Measurements from ENCODE around the gene SLC37A3.
"Not testable (repeated sequence)": the region's sequence is repeated elsewhere in the genome, so short reads cannot be mapped to it uniquely, and the experiment has no call there.

SLC37A3 gene

GRCh38 chr7:140435252-140435895 lies 37.0 kb upstream of the SLC37A3 start:
- DNase-seq (ENCODE audit: low read depth) = no peak
- H3K4me3 ChIP-seq (replicated peaks; ENCODE audit: low read depth, low read length) = peak overlapping the region; percentile 17
- TF ChIP-seq CTCF (IDR thresholded peaks at IDR 0.05; ENCODE audit: low read length, missing control alignments) = no peak

GRCh38 chr7:140433396-140433795 lies 35.1 kb upstream of the SLC37A3 start:
- no peak for TF ChIP-seq CTCF (IDR thresholded peaks at IDR 0.05; ENCODE audit: low read length, missing control alignments)
- no peak for DNase-seq (ENCODE audit: low read depth)
- no peak overlapping the region for H3K4me3 ChIP-seq (replicated peaks; ENCODE audit: low read depth, low read length)

GRCh38 chr7:140426130-140426529 lies 27.8 kb upstream of the SLC37A3 start:
- no peak for TF ChIP-seq CTCF (IDR thresholded peaks at IDR 0.05; ENCODE audit: low read length, missing control alignments)
- no peak overlapping the region for H3K4me3 ChIP-seq (replicated peaks; ENCODE audit: low read depth, low read length)
- DNase-seq (ENCODE audit: low read depth) = no peak

GRCh38 chr7:140425718-140426117 lies 27.4 kb upstream of the SLC37A3 start:
- DNase-seq (ENCODE audit: low read depth) = no peak
- no peak overlapping the region for H3K4me3 ChIP-seq (replicated peaks; ENCODE audit: low read depth, low read length)
- no peak for TF ChIP-seq CTCF (IDR thresholded peaks at IDR 0.05; ENCODE audit: low read length, missing control alignments)

GRCh38 chr7:140423501-140423900 lies 25.2 kb upstream of the SLC37A3 start:
- H3K4me3 ChIP-seq (replicated peaks; ENCODE audit: low read depth, low read length) = no peak overlapping the region
- no peak for TF ChIP-seq CTCF (IDR thresholded peaks at IDR 0.05; ENCODE audit: low read length, missing control alignments)
- no peak for DNase-seq (ENCODE audit: low read depth)

GRCh38 chr7:140421521-140421920 lies 23.2 kb upstream of the SLC37A3 start:
- no peak for TF ChIP-seq CTCF (IDR thresholded peaks at IDR 0.05; ENCODE audit: low read length, missing control alignments)
- no peak for DNase-seq (ENCODE audit: low read depth)
- no peak overlapping the region for H3K4me3 ChIP-seq (replicated peaks; ENCODE audit: low read depth, low read length)

GRCh38 chr7:140418653-140419052 lies 20.3 kb upstream of the SLC37A3 start:
- TF ChIP-seq CTCF (IDR thresholded peaks at IDR 0.05; ENCODE audit: low read length, missing control alignments) = no peak
- H3K4me3 ChIP-seq (replicated peaks; ENCODE audit: low read depth, low read length) = no peak overlapping the region
- no peak for DNase-seq (ENCODE audit: low read depth)

GRCh38 chr7:140418156-140418472 lies 19.8 kb upstream of the SLC37A3 start:
- not testable (repeated sequence) for DNase-seq (ENCODE audit: low read depth); H3K4me3 ChIP-seq (replicated peaks; ENCODE audit: low read depth, low read length)
